Neuronal stem cell (in vitro differentiated cells): ENCODE results near the gene C2orf76.

Experiments
- DNase-seq: peaks from one replicate; pipeline ENCODE4 v3.0.0-alpha.2; 2013; ENCODE audit warnings: low spot score
- H2AFZ ChIP-seq: one replicate; pipeline ENCODE4 v1.6.1; 2013; ENCODE audit warnings: mild to moderate bottlenecking, low read length, inconsistent platforms
- H2AK5ac ChIP-seq: 2 replicates; pipeline ENCODE4 v1.6.1; 2013; ENCODE audit warnings: low read depth, mild to moderate bottlenecking, inconsistent platforms, low read length, moderate library complexity, mixed read lengths
- H2BK120ac ChIP-seq: 2 replicates; pipeline ENCODE4 v1.6.1; 2013; ENCODE audit warnings: low read depth, mild to moderate bottlenecking, inconsistent platforms, low read length, moderate library complexity, mixed read lengths
- H2BK12ac ChIP-seq: one replicate; pipeline ENCODE4 v1.6.1; 2013; ENCODE audit warnings: low read length, inconsistent platforms
- H2BK15ac ChIP-seq: 2 replicates; pipeline ENCODE4 v1.6.1; 2013; ENCODE audit warnings: mild to moderate bottlenecking, low read length, inconsistent platforms, mixed read lengths
- H2BK5ac ChIP-seq: one replicate; pipeline ENCODE4 v1.6.1; 2013; ENCODE audit warnings: inconsistent platforms, mild to moderate bottlenecking, low read length, moderate library complexity
- H3K14ac ChIP-seq: one replicate; pipeline ENCODE4 v1.6.1; 2013; ENCODE audit warnings: low read length, inconsistent platforms
- H3K18ac ChIP-seq: 2 replicates; pipeline ENCODE4 v1.6.1; 2013; ENCODE audit warnings: low read length, inconsistent platforms
- H3K23ac ChIP-seq: 2 replicates; pipeline ENCODE4 v1.6.1; 2013; ENCODE audit warnings: low read depth, mild to moderate bottlenecking, mixed read lengths, low read length, inconsistent platforms; ENCODE audit not compliant: poor library complexity
- H3K27ac ChIP-seq: replicated peaks from 3 replicates; pipeline ENCODE4 v1.5.1; 2013; ENCODE audit warnings: low read length, inconsistent platforms
- H3K27me3 ChIP-seq, 3 experiments: 2 replicates each; pipeline ENCODE4 v1.6.1; 2013; ENCODE audit warnings: low read length in 3 of 3, mild to moderate bottlenecking in 2 of 3, inconsistent platforms in 1 of 3, low read depth in 1 of 3, mixed read lengths in 1 of 3, moderate library complexity in 1 of 3; ENCODE audit not compliant: control insufficient read depth in 3 of 3, insufficient read depth in 3 of 3
- H3K36me3 ChIP-seq, 2 donors: replicated peaks in 1 of 2; 2 replicates each; pipeline ENCODE4 v1.6.1; 2013; ENCODE audit warnings: low read length in 2 of 2; ENCODE audit not compliant: control insufficient read depth in 2 of 2, insufficient read depth in 2 of 2
- H3K4ac ChIP-seq: 2 replicates; pipeline ENCODE4 v1.6.1; 2013; ENCODE audit warnings: inconsistent platforms, mild to moderate bottlenecking, low read length, moderate library complexity
- H3K4me1 ChIP-seq, 2 donors: 1 replicate in 1 of 2; 2 replicates in 1 of 2; pipeline ENCODE4 v1.6.1; 2013; ENCODE audit warnings: low read length in 2 of 2, low read depth in 1 of 2; ENCODE audit not compliant: control insufficient read depth in 2 of 2, insufficient read depth in 1 of 2
- H3K4me2 ChIP-seq: one replicate; pipeline ENCODE4 v1.6.1; 2013; ENCODE audit warnings: mild to moderate bottlenecking, low read length, inconsistent platforms; ENCODE audit not compliant: insufficient read depth, poor library complexity, severe bottlenecking
- H3K4me3 ChIP-seq, 2 donors: 2 replicates each; pipeline ENCODE4 v1.5.1; 2013; ENCODE audit warnings: low read length in 2 of 2, mild to moderate bottlenecking in 2 of 2, inconsistent platforms in 1 of 2, moderate library complexity in 1 of 2
- H3K79me1 ChIP-seq: one replicate; pipeline ENCODE4 v1.6.1; 2013; ENCODE audit warnings: low read depth, mild to moderate bottlenecking, inconsistent platforms, low read length, moderate library complexity
- H3K9ac ChIP-seq: one replicate; pipeline ENCODE4 v1.6.1; 2013; ENCODE audit warnings: mild to moderate bottlenecking, low read depth, low read length, inconsistent platforms; ENCODE audit not compliant: poor library complexity
- H3K9me3 ChIP-seq, 2 donors: replicated peaks in 1 of 2; 2 replicates each; pipeline versions ENCODE3 to v1.6.1; 2013; ENCODE audit warnings: low read length in 2 of 2, mild to moderate bottlenecking in 2 of 2, inconsistent platforms in 1 of 2, low read depth in 1 of 2, mixed read lengths in 1 of 2, moderate library complexity in 1 of 2; ENCODE audit not compliant: control insufficient read depth in 2 of 2, insufficient read depth in 1 of 2
- H4K8ac ChIP-seq: one replicate; pipeline ENCODE4 v1.6.1; 2013; ENCODE audit warnings: low read depth, mild to moderate bottlenecking, inconsistent platforms, low read length, moderate library complexity
- H4K91ac ChIP-seq: one replicate; pipeline ENCODE4 v1.6.1; 2013; ENCODE audit warnings: low read length, low read depth, mild to moderate bottlenecking, inconsistent platforms; ENCODE audit not compliant: poor library complexity
- WGBS, 2 donors: extraction: QIAGEN DNeasy Blood & Tissue Kit; methylation state at CpG; one replicate each; pipeline ENCODE4 v1.1.7; 2013; ENCODE audit warnings: missing lambda C conversion rate in 2 of 2, mixed read lengths in 1 of 2; ENCODE audit not compliant: insufficient read length in 2 of 2, insufficient replicate concordance in 1 of 2; ENCODE audit errors: extremely low coverage in 2 of 2; 5-methylcytosine and 5-hydroxymethylcytosine counted together

Gene C2orf76

DNA sequence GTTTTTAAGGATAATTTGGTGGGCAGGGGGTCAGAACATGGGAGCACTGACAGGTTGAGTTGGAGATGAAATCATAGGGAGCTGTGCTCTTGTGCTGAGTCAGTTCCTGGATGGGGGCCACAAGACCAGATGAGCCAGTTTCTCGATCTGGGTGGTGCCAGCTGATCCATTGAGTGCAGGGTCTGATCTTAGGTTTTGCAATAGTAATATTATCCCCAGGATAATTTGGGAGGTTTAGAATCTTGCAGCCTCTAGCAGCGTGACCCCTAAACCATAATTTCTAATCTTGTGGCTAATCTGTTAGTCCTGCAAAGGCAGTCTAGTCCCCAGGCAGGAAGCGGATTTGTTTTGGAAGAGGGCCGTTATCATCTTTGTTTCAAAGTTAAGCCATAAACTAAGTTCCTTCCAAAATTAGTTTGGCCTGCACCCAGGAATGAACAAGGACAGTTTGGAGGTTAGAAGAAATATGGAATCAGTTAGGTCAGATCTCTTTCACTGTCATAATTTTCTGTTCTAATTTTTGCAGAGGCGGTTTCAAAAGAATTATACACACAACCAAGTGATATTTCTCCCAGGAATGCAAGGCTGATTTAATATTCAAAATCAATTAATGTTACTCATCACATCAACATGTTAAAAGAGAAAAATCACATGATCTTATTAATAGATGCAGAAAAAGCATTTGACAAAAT, 23.1 kb upstream of the C2orf76 start:
- Histone ChIP-seq H3K9ac (no peak overlapping the region), H4K91ac (no peak overlapping the region), H2AFZ (no peak overlapping the region), H2BK5ac (no peak overlapping the region), H4K8ac (peak overlapping the region; percentile 17), H3K14ac (no peak overlapping the region), H2AK5ac (no peak overlapping the region), H3K4me2 (no peak overlapping the region), H3K23ac (no peak overlapping the region), H2BK15ac (no peak overlapping the region), H3K27ac (no peak overlapping the region), H2BK12ac (no peak overlapping the region), H2BK120ac (no peak overlapping the region), H3K18ac (no peak overlapping the region), H3K4ac (no peak overlapping the region), H3K4me3 (no peak overlapping the region), H3K4me1 (no peaks in the 10 kb centered on the region), H3K9me3 (no peaks in the 10 kb centered on the region), H3K36me3 (no peaks in the 10 kb centered on the region), H3K79me1 (no peaks in the 10 kb centered on the region), H3K27me3 (no peaks in the 10 kb centered on the region)
- no CpG with 5 or more reads among the region's 5 CpGs for WGBS, 2 donors
- DNase-seq, result no peak

DNA sequence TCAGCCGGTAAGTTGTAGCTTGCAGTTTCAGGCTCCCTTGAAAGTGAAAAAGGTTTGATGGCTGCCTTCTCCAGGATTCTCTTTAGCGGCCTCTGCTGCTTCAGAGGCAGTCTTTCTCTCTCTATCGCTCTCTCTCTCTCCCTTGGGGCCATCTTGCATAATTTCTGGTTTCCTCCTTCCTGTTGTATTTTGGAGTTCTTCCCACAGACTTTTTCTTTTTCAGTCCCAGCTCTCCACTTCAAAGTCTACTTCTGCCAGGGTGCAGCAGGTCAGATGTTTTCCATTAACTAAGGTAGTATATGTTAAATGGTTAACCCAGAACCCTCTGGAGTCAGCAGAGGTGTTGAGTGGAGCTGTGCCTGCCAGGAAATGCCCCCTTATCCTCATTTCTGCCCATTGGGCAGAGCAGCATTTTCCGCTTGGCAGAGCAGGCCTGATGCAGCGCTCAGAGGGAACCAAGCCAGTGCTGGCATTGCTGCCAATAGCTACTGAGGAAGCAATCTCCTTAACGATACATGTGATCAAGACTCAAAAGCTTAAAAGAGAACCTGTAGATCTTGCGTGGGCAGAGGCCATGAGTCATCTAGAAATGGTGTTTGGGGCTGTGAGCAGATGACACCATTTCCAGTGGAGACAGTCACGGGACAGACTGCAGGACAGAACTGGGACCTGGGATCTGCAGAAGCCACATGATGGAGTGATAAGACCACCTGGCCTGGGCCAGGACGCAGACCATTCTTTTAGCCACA, 20.9 kb upstream of the C2orf76 start:
- no peaks in the 10 kb centered on the region for H3K79me1 ChIP-seq
- H3K23ac ChIP-seq, result no peak overlapping the region
- H3K4ac ChIP-seq, result no peak overlapping the region
- no peaks in the 10 kb centered on the region for H3K9me3 ChIP-seq
- H2BK5ac ChIP-seq, result no peak overlapping the region
- no peak for DNase-seq
- H2AFZ ChIP-seq, result peak overlapping the region; percentile 63
- no CpG with 5 or more reads among the region's 9 CpGs for WGBS, 2 donors
- H2BK120ac ChIP-seq, result no peak overlapping the region
- H3K4me1 ChIP-seq, result no peaks in the 10 kb centered on the region
- no peak overlapping the region for H2AK5ac ChIP-seq
- H3K9ac ChIP-seq, result no peak overlapping the region
- H3K18ac ChIP-seq, result no peak overlapping the region
- no peak overlapping the region for H2BK12ac ChIP-seq
- no peak overlapping the region for H4K91ac ChIP-seq
- H3K4me3 ChIP-seq, result no peak overlapping the region
- no peak overlapping the region for H2BK15ac ChIP-seq
- peaks cover 0 to 9% (median 0%) of the 10 kb centered on the region in 3 experiments for H3K27me3 ChIP-seq
- no peak overlapping the region for H3K14ac ChIP-seq
- H3K36me3 ChIP-seq, result no peaks in the 10 kb centered on the region
- H3K4me2 ChIP-seq, result no peak overlapping the region
- H4K8ac ChIP-seq, result no peak overlapping the region
- no peak overlapping the region for H3K27ac ChIP-seq

DNA sequence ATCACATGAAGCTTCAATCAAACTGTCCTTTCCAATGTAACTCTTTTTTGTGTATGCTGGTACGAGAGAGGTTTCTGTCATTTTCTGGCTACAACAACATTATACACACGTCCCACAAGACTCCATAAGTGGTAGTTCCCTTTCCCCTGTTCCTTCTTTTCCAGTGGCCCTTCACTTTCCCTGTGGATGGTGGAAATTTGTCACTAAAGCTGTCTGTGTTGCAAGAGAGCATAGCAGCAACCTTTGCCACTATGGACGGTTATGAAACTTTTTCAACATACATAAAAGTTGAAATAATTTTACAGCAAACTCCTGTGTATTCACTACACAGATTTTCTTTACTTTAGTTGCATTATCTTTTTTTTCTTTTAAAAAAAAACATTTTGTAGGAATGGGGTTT, 18.8 kb upstream of the C2orf76 start:
- H2BK12ac ChIP-seq, result no peak overlapping the region
- no peak overlapping the region for H3K18ac ChIP-seq
- no peak overlapping the region for H3K9ac ChIP-seq
- H3K14ac ChIP-seq, result no peak overlapping the region
- H3K4ac ChIP-seq, result no peak overlapping the region
- H3K23ac ChIP-seq, result no peak overlapping the region
- H2BK15ac ChIP-seq, result no peak overlapping the region
- H3K9me3 ChIP-seq, result no peaks in the 10 kb centered on the region
- no peak overlapping the region for H3K27ac ChIP-seq
- no CpG with 5 or more reads among the region's 3 CpGs for WGBS, 2 donors
- no peaks in the 10 kb centered on the region for H3K4me1 ChIP-seq
- no peak overlapping the region for H2BK5ac ChIP-seq
- H3K4me2 ChIP-seq, result no peak overlapping the region
- no peak for DNase-seq
- H4K91ac ChIP-seq, result no peak overlapping the region
- no peak overlapping the region for H2AK5ac ChIP-seq
- H3K79me1 ChIP-seq, result no peaks in the 10 kb centered on the region
- no peak overlapping the region for H2BK120ac ChIP-seq
- no peak overlapping the region for H3K4me3 ChIP-seq
- no peak overlapping the region for H2AFZ ChIP-seq
- no peaks in the 10 kb centered on the region for H3K36me3 ChIP-seq
- peaks cover 0 to 9% (median 0%) of the 10 kb centered on the region in 3 experiments for H3K27me3 ChIP-seq
- no peak overlapping the region for H4K8ac ChIP-seq

DNA sequence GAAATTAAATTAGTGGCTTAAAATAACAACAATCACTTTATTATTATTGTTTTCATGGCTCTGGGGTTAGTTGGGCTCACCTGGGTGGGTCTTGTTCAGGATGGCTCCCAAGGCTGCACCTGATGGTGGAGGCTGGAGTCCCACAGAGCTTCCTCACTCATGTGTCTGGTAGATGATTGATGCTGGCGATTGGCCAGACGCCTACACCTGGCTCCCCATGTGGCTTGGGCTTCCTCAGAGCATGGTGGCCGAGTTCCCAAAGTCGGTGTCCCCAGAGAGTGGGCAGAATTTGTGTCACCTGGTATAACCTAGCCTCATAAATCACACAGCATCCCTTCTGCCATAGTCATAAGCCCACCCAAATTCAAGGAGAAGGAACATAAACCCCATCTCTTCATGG, 18.3 kb upstream of the C2orf76 start:
- Histone ChIP-seq H3K4me3 (no peak overlapping the region), H3K27ac (no peak overlapping the region), H3K9ac (no peak overlapping the region), H3K9me3 (no peaks in the 10 kb centered on the region), H2AK5ac (no peak overlapping the region), H3K36me3 (no peaks in the 10 kb centered on the region), H2BK12ac (no peak overlapping the region), H3K18ac (no peak overlapping the region), H3K23ac (no peak overlapping the region), H2AFZ (no peak overlapping the region), H2BK120ac (no peak overlapping the region), H4K91ac (no peak overlapping the region), H3K4me1 (no peaks in the 10 kb centered on the region), H3K4me2 (no peak overlapping the region), H3K14ac (no peak overlapping the region), H4K8ac (no peak overlapping the region), H3K4ac (no peak overlapping the region), H3K27me3 (peaks cover 0 to 9% (median 0%) of the 10 kb centered on the region in 3 experiments), H3K79me1 (no peaks in the 10 kb centered on the region), H2BK5ac (no peak overlapping the region), H2BK15ac (no peak overlapping the region)
- no CpG with 5 or more reads among the region's 4 CpGs for WGBS, 2 donors
- DNase-seq, result no peak
